ENCODE measurements around the gene CALML6. TPM values are rescaled to one million over a fixed set of nuclear protein-coding genes. Genes with fewer than 3 reads are reported as not detected.

Gene CALML6
- total and polyA plus RNA-seq, 2 of the 4 experiments (the other 2 are of a cell fraction), result 0.91 TPM; not detected in 1

- no TSS peak for BruUV-seq (replicated peaks)
- ATAC-seq (ENCODE audit: low read depth), result no peak
- intact Hi-C loops (cut with micrococcal nuclease), result no loop called here
- TF ChIP-seq CHD1 (IDR thresholded peaks at IDR 0.05; ENCODE audit: low read depth, low read length) (no peak), MAFK (IDR thresholded peaks at IDR 0.05; ENCODE audit: low read depth, low read length) (no peak), POLR2A (IDR thresholded peaks at IDR 0.05; ENCODE audit: low read depth, low read length) (no peak), ELK1 (IDR thresholded peaks at IDR 0.05; ENCODE audit: borderline replicate concordance, low read depth, low read length) (no peak), RCOR1 (IDR thresholded peaks at IDR 0.05; ENCODE audit: insufficient replicate concordance, low read length) (no peak), SMC3 (IDR thresholded peaks at IDR 0.05; ENCODE audit: low read depth, low read length) (no peak), FOS (IDR thresholded peaks at IDR 0.05; ENCODE audit: low read depth, low read length) (no peak), MAZ (IDR thresholded peaks at IDR 0.05; ENCODE audit: borderline replicate concordance, low read depth, low read length) (no peak), MXI1 (IDR thresholded peaks at IDR 0.05; ENCODE audit: borderline replicate concordance, low read depth, low read length) (no peak), CTCF (conservative IDR thresholded peaks at IDR 0.05; ENCODE audit: low read depth, low read length) (no peak), NFE2L2 (IDR thresholded peaks at IDR 0.05; ENCODE audit: low read depth, low read length) (no peak), BHLHE40 (IDR thresholded peaks at IDR 0.05; ENCODE audit: low read depth, low read length) (no peak), CEBPB (IDR thresholded peaks at IDR 0.05; ENCODE audit: low read depth, low read length) (no peak), RAD21 (IDR thresholded peaks at IDR 0.05; ENCODE audit: low read length) (no peak)
- TF ChIP-seq, protein P1, sequence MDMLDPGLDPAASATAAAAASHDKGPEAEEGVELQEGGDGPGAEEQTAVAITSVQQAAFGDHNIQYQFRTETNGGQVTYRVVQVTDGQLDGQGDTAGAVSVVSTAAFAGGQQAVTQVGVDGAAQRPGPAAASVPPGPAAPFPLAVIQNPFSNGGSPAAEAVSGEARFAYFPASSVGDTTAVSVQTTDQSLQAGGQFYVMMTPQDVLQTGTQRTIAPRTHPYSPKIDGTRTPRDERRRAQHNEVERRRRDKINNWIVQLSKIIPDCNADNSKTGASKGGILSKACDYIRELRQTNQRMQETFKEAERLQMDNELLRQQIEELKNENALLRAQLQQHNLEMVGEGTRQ (IDR thresholded peaks at IDR 0.05; ENCODE audit: low read depth, low read length), result no peak
Measured at GRCh38 chr1:1892079-1892762, 22.8 kb upstream of the CALML6 start.

More at GRCh38 chr1:1892079-1892762, 22.8 kb upstream of the CALML6 start:
- POLR2A ChIA-PET (ENCODE audit: unreplicated experiment), result interaction anchor here (0.6 kb wide), 1 partner anchor 13 kb away, joined by 4 read pairs; no protein-coding TSS in a partner anchor
- H3K4me1 ChIP-seq (ENCODE audit: control insufficient read depth, insufficient read depth, low read length), result peaks cover 11% of the 10 kb centered on the region
- 73% methylated on average over 6 of the region's 21 CpGs; no CpG with 5 or more reads in 1 of the 2 experiments for WGBS, 2 experiments (ENCODE audit: extremely low coverage in 2 of 2, insufficient read length in 1 of 2)
- H2BK5ac ChIP-seq (ENCODE audit: low read depth, low read length, poor library complexity, severe bottlenecking), result peak overlapping the region; percentile 80
- dilution Hi-C loops (cut with HindIII; ENCODE audit: low sequenced_read_pairs, unreplicated experiment) (no loop called here), in situ Hi-C loops (cut with MboI; ENCODE audit: low sequenced_read_pairs) (no loop called here)
- no peaks in the 10 kb centered on the region for H3K27me3 ChIP-seq (ENCODE audit: control insufficient read depth, insufficient read depth, low read length)
- peak overlapping the region; percentile 95 for H2AFZ ChIP-seq (replicated peaks; ENCODE audit: low read length, poor library complexity)
- no peak overlapping the region for H2BK120ac ChIP-seq (ENCODE audit: low read depth, low read length)
- no peaks in the 10 kb centered on the region for H3K36me3 ChIP-seq (ENCODE audit: control insufficient read depth, insufficient read depth, low read length)
- peak overlapping the region; percentile 86 for H2AK5ac ChIP-seq (ENCODE audit: low read depth, low read length)
- DNase-seq, result no peak
- H3K4me3 ChIP-seq (ENCODE audit: insufficient read depth, low read depth, low read length), result peak overlapping the region; percentile 92
- peak overlapping the region; percentile 87 for H4K91ac ChIP-seq (ENCODE audit: insufficient read depth, low read depth, low read length)
- no peak overlapping the region for H2BK15ac ChIP-seq (ENCODE audit: low read depth, low read length)
- CTCF ChIA-PET, result interaction anchor here (1.6 kb wide), 1 partner anchor 14 kb away, joined by 6 read pairs; no protein-coding TSS in a partner anchor
- peaks cover 2% of the 10 kb centered on the region; the same call in 1 of the 2 replicates for H3K9me1 ChIP-seq (ENCODE audit: insufficient read depth, low read length)
- peak overlapping the region; percentile 95 for H3K4ac ChIP-seq (ENCODE audit: low read depth, low read length)
- H3K27ac ChIP-seq (ENCODE audit: insufficient read depth, low read length), result peak overlapping the region; percentile 92
- no peak overlapping the region for H3K56ac ChIP-seq (ENCODE audit: extremely low read depth, insufficient read depth, low read length)
- peak overlapping the region; percentile 91 for H2AK9ac ChIP-seq (replicated peaks; ENCODE audit: low read depth, low read length, poor library complexity)
- H3K18ac ChIP-seq (ENCODE audit: low read depth, low read length), result peak overlapping the region; percentile 24; the same call in 1 of the 2 replicates
- peak overlapping the region; percentile 70 to 96 for H4K8ac ChIP-seq (ENCODE audit: low read depth in 2 of 2, low read length in 2 of 2)
- no peak overlapping the region for H2BK20ac ChIP-seq (ENCODE audit: low read depth, low read length)
- H3K9me3 ChIP-seq (ENCODE audit: control insufficient read depth, insufficient read depth, low read length), result no peaks in the 10 kb centered on the region
- H3K4me2 ChIP-seq (ENCODE audit: low read depth, low read length), result peak overlapping the region; percentile 98
- H3K9ac ChIP-seq (ENCODE audit: low read depth, low read length), result peak overlapping the region; percentile 89
- H3K23ac ChIP-seq (ENCODE audit: low read depth, low read length), result peak overlapping the region; percentile 68; the same call in 1 of the 2 replicates
- peaks cover 13 to 21% of the 10 kb centered on the region in 2 experiments for H3K79me1 ChIP-seq (ENCODE audit: low read depth in 1 of 2, low read length in 2 of 2)
- H3K14ac ChIP-seq (replicated peaks; ENCODE audit: low read depth, low read length), result peak overlapping the region; percentile 22
- H4K5ac ChIP-seq (ENCODE audit: low read depth, low read length), result peak overlapping the region; percentile 69
- H4K20me1 ChIP-seq (ENCODE audit: insufficient read depth, low read length), result peaks cover 28% of the 10 kb centered on the region

Measured in IMR-90 (cell line).